ENCODE measurements around the gene AP1G1. TPM values are rescaled to one million over a fixed set of nuclear protein-coding genes. Genes with fewer than 3 reads are reported as not detected.

AP1G1 gene
- polyA plus RNA-seq, 1 donor from 2014 or later = 57.1 TPM

DNA sequence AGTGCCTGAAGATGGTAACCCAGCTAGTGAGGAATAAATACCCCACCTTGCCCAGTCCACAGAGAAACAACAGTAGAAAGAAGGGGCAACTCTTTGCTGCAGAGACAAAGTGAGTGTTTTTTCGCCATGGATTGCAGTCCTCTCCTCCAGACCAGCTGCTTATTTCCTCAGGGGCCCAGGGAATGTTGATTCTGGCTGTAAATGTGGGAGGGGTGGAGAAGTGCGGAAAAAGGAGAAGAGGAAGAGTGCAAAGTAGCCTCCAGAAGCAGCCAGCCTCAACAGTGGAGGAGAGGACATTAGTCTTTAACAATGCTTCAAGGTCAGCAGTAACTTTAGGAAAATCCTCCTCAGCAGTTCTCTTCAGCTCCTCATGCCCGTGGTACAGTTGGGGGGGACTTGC is 76.0 kb downstream of the AP1G1 start:
- H3K9me2 ChIP-seq (ENCODE audit: insufficient read depth, low read length) = no peaks in the 10 kb centered on the region
- H3K79me2 ChIP-seq (replicated peaks; ENCODE audit: insufficient read depth, low read length) = no peaks in the 10 kb centered on the region
- no peaks in the 10 kb centered on the region for H3F3A ChIP-seq (ENCODE audit: insufficient read depth, low read length, poor library complexity, severe bottlenecking)
- no peaks in the 10 kb centered on the region for H4K20me1 ChIP-seq (ENCODE audit: insufficient read depth)
- no peaks in the 10 kb centered on the region for H3K9me3 ChIP-seq (ENCODE audit: low read length)
- H3K27ac ChIP-seq (ENCODE audit: low read length) = no peak overlapping the region
- no peak for TF ChIP-seq EP300 (conservative IDR thresholded peaks at IDR 0.05; ENCODE audit: poor library complexity, severe bottlenecking)
- no peak for TF ChIP-seq RAD21 (conservative IDR thresholded peaks at IDR 0.05)
- no peak for TF ChIP-seq EZH2 (IDR thresholded peaks at IDR 0.05; ENCODE audit: borderline replicate concordance, insufficient read depth, low read length, poor library complexity, severe bottlenecking)
- TF ChIP-seq, protein P1, sequence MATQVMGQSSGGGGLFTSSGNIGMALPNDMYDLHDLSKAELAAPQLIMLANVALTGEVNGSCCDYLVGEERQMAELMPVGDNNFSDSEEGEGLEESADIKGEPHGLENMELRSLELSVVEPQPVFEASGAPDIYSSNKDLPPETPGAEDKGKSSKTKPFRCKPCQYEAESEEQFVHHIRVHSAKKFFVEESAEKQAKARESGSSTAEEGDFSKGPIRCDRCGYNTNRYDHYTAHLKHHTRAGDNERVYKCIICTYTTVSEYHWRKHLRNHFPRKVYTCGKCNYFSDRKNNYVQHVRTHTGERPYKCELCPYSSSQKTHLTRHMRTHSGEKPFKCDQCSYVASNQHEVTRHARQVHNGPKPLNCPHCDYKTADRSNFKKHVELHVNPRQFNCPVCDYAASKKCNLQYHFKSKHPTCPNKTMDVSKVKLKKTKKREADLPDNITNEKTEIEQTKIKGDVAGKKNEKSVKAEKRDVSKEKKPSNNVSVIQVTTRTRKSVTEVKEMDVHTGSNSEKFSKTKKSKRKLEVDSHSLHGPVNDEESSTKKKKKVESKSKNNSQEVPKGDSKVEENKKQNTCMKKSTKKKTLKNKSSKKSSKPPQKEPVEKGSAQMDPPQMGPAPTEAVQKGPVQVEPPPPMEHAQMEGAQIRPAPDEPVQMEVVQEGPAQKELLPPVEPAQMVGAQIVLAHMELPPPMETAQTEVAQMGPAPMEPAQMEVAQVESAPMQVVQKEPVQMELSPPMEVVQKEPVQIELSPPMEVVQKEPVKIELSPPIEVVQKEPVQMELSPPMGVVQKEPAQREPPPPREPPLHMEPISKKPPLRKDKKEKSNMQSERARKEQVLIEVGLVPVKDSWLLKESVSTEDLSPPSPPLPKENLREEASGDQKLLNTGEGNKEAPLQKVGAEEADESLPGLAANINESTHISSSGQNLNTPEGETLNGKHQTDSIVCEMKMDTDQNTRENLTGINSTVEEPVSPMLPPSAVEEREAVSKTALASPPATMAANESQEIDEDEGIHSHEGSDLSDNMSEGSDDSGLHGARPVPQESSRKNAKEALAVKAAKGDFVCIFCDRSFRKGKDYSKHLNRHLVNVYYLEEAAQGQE (IDR thresholded peaks at IDR 0.05; ENCODE audit: borderline replicate concordance) = no peak
- TF ChIP-seq SMC3 (conservative IDR thresholded peaks at IDR 0.05; ENCODE audit: poor library complexity) = no peak
- no peak for TF ChIP-seq TAF1 (IDR thresholded peaks at IDR 0.05; ENCODE audit: low read depth)
- no peak for TF ChIP-seq MXI1 (conservative IDR thresholded peaks at IDR 0.05; ENCODE audit: poor library complexity, severe bottlenecking)
- TF ChIP-seq, protein P2, sequence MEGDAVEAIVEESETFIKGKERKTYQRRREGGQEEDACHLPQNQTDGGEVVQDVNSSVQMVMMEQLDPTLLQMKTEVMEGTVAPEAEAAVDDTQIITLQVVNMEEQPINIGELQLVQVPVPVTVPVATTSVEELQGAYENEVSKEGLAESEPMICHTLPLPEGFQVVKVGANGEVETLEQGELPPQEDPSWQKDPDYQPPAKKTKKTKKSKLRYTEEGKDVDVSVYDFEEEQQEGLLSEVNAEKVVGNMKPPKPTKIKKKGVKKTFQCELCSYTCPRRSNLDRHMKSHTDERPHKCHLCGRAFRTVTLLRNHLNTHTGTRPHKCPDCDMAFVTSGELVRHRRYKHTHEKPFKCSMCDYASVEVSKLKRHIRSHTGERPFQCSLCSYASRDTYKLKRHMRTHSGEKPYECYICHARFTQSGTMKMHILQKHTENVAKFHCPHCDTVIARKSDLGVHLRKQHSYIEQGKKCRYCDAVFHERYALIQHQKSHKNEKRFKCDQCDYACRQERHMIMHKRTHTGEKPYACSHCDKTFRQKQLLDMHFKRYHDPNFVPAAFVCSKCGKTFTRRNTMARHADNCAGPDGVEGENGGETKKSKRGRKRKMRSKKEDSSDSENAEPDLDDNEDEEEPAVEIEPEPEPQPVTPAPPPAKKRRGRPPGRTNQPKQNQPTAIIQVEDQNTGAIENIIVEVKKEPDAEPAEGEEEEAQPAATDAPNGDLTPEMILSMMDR (IDR thresholded peaks at IDR 0.05; ENCODE audit: poor library complexity, severe bottlenecking) = no peak
- TF ChIP-seq POLR2AphosphoS5 (IDR thresholded peaks at IDR 0.05) = no peak
- H3K4me2 ChIP-seq (ENCODE audit: low read length) = no peak overlapping the region
- no peak overlapping the region for H3K9ac ChIP-seq (ENCODE audit: low read length)
- H3K27me3 ChIP-seq (ENCODE audit: insufficient read depth, low read depth, low read length) = no peaks in the 10 kb centered on the region
- H2AFZ ChIP-seq (ENCODE audit: low read depth, low read length) = no peak overlapping the region
- H3K36me3 ChIP-seq (ENCODE audit: insufficient read depth, low read length) = peaks cover 14% of the 10 kb centered on the region
- no peak overlapping the region for H3K4me3 ChIP-seq (ENCODE audit: low read length)

DNA sequence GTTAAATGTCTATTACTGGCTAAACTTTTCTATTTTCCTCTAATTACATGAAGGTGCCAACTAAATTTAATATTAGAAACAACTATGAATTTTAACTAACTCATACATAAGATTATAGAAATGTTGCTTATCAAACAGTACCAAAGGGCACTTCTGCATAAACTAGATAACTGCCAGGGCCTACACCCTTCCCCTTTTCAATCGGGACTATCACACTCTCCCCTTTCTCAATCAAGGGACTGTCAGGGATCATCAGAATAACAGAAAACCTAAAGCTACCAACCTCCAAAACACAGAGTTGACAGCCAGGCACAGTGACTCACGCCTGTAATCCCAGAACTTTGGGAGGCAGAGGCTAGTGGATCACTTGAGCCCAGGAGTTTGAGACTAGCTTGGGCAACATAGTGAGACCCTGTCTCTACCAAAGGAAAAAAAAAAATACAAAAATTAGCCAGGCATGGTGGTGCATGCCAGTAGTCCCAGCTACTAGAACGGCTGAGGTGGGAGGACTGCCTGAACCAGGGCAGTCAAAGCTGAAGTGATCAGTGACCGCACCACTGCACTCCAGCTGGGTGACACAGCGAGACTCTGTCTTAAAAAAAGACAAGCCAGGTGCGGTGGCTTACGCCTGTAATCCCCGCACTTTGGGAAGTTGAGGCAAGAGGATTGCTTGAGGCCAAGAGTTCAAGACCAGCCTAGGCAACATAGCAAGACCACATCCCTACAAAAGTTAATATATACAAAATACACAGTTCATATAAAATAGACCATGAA is 80.9 kb downstream of the AP1G1 start:
- Histone ChIP-seq H4K20me1 (ENCODE audit: insufficient read depth) (no peaks in the 10 kb centered on the region), H3K36me3 (ENCODE audit: insufficient read depth, low read length) (no peaks in the 10 kb centered on the region), H3K9ac (ENCODE audit: low read length) (no peak overlapping the region), H3K4me3 (ENCODE audit: low read length) (no peak overlapping the region), H3K79me2 (replicated peaks; ENCODE audit: insufficient read depth, low read length) (no peaks in the 10 kb centered on the region), H3K27me3 (ENCODE audit: insufficient read depth, low read depth, low read length) (no peaks in the 10 kb centered on the region), H3K9me2 (ENCODE audit: insufficient read depth, low read length) (no peaks in the 10 kb centered on the region), H2AFZ (ENCODE audit: low read depth, low read length) (no peak overlapping the region), H3K9me3 (ENCODE audit: low read length) (no peaks in the 10 kb centered on the region), H3K4me2 (ENCODE audit: low read length) (no peak overlapping the region), H3K27ac (ENCODE audit: low read length) (no peak overlapping the region), H3F3A (ENCODE audit: insufficient read depth, low read length, poor library complexity, severe bottlenecking) (no peaks in the 10 kb centered on the region)
- TF ChIP-seq MXI1 (conservative IDR thresholded peaks at IDR 0.05; ENCODE audit: poor library complexity, severe bottlenecking) (no peak), RAD21 (conservative IDR thresholded peaks at IDR 0.05) (no peak), SMC3 (conservative IDR thresholded peaks at IDR 0.05; ENCODE audit: poor library complexity) (no peak), TAF1 (IDR thresholded peaks at IDR 0.05; ENCODE audit: low read depth) (no peak), POLR2AphosphoS5 (IDR thresholded peaks at IDR 0.05) (no peak), EP300 (conservative IDR thresholded peaks at IDR 0.05; ENCODE audit: poor library complexity, severe bottlenecking) (no peak), EZH2 (IDR thresholded peaks at IDR 0.05; ENCODE audit: borderline replicate concordance, insufficient read depth, low read length, poor library complexity, severe bottlenecking) (no peak)
- TF ChIP-seq, protein P1 (IDR thresholded peaks at IDR 0.05; ENCODE audit: borderline replicate concordance) = no peak
- TF ChIP-seq, protein P2 (IDR thresholded peaks at IDR 0.05; ENCODE audit: poor library complexity, severe bottlenecking) = no peak

Data from neural cell (in vitro differentiated cells).